SU-DHL-6 (cell line): ENCODE data around the gene PRELP.

Experiments
- EZH2phosphoT487 ChIP-seq: fragments of 200-600 bp; sonication (generic), shearing (Covaris generic); conservative IDR thresholded peaks from 2 replicates; pipeline ENCODE4 v1.6.1; 2018; ENCODE audit warnings: mild to moderate bottlenecking, antibody characterized with exemption, low read length, moderate library complexity, mixed read lengths
- TF ChIP-seq, protein P1 (sequence below): fragments of 200-600 bp; sonication (generic); IDR thresholded peaks from one replicate; pipeline ENCODE4 v1.5.1; 2017; ENCODE audit warnings: antibody characterized with exemption, mild to moderate bottlenecking, low read length, moderate library complexity; ENCODE audit not compliant: insufficient read depth, poor library complexity, severe bottlenecking

- TF ChIP-seq, protein P1, sequence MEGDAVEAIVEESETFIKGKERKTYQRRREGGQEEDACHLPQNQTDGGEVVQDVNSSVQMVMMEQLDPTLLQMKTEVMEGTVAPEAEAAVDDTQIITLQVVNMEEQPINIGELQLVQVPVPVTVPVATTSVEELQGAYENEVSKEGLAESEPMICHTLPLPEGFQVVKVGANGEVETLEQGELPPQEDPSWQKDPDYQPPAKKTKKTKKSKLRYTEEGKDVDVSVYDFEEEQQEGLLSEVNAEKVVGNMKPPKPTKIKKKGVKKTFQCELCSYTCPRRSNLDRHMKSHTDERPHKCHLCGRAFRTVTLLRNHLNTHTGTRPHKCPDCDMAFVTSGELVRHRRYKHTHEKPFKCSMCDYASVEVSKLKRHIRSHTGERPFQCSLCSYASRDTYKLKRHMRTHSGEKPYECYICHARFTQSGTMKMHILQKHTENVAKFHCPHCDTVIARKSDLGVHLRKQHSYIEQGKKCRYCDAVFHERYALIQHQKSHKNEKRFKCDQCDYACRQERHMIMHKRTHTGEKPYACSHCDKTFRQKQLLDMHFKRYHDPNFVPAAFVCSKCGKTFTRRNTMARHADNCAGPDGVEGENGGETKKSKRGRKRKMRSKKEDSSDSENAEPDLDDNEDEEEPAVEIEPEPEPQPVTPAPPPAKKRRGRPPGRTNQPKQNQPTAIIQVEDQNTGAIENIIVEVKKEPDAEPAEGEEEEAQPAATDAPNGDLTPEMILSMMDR: no peak
- no peak for TF ChIP-seq EZH2phosphoT487
These were observed 46.5 kb upstream of the PRELP start for GRCh38 chr1:203428981-203429599.
